Spleen (tissue), 7 donors: ENCODE data around the gene CFAP45.

Experiments
- CTCF ChIP-seq, 11 experiments: fragments of 200-600 bp in 7 of 11; fragments of 450-650 bp in 4 of 11; sonication (generic) in 4 of 11; IDR thresholded peaks in 8 of 11; conservative IDR thresholded peaks in 3 of 11; 1 replicate in 7 of 11; 2 replicates in 4 of 11; pipeline versions ENCODE4 v1.4.0 to v1.8.0; 2016 to 2021; ENCODE audit warnings: antibody characterized with exemption in 11 of 11, inconsistent platforms in 4 of 11, mild to moderate bottlenecking in 1 of 11
- POLR2A ChIP-seq, 3 donors: fragments of 450-650 bp; IDR thresholded peaks; one replicate each; pipeline ENCODE4 v1.5.1; 2017; ENCODE audit warnings: antibody characterized with exemption in 3 of 3, mild to moderate bottlenecking in 1 of 3
- donor health status: DM: no; HTN: no; CAD: no; lungs with moderate emphysema.
- donor health status: DM: no; HTN: no; CAD: no.
- donor health status: DM: no; HTN: no; CAD: no.

GRCh38 chr1:159835356-159835755 is 64.6 kb downstream of the CFAP45 start:
- TF ChIP-seq CTCF (IDR thresholded peaks at IDR 0.05 in 8 of 11, conservative IDR thresholded peaks at IDR 0.05 in 3 of 11) (no peak), POLR2A (IDR thresholded peaks at IDR 0.05) (no peak)
